HG03469 (cell line): ENCODE measurements around the gene SKIC8.

ENCODE experiments used
- ATAC-seq: cut with Tn5 transposase; IDR thresholded peaks from one replicate; pipeline ENCODE4 v1.9.1; 2021; ENCODE audit warnings: mild to moderate bottlenecking, moderate library complexity, moderate number of reproducible peaks; ENCODE audit not compliant: unreplicated experiment

The SKIC8 gene

DNA sequence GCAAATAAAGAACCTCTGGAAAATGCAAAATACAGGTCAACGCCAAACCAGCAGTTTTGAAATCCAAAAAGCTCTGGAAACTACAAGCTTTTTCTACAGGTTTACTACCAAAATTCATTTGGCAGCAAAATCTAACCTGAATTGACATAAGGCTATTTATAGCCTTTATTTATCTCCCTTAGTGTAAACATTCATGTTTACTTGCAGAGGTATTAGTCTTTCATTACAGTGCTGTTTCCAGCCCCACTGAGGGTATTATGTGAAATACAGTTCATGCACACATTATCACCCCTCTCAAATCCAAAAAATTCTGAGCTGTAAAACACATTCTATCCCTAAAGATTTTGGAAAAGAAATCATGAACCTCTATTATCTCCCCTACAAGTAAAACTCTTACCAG lies 7.2 kb downstream of the SKIC8 start:
- no peak for ATAC-seq

DNA sequence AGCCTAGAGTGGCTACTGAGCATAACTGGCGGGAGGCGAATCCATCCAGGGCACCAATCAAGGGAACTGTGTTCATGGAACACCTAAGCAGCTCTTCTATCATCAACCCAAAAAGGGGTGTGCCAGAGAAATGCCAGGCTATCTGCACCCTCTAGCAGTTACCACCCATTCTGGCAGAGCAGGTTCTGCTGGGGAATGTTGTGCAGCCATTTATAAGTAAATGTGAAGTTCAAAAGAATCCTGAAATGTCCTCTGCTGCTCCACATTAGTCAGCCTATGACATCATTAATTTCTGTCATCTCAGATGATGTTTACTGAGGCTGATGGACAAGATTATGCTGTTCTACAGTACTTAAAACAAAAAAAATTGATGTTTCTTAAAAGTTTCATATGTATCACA lies 7.7 kb downstream of the SKIC8 start:
- ATAC-seq, result no peak

GRCh38 chr15:78291052-78291451 lies 8.4 kb downstream of the SKIC8 start:
- no peak for ATAC-seq

GRCh38 chr15:78290222-78290621 lies 9.2 kb downstream of the SKIC8 start:
- ATAC-seq, result no peak

DNA sequence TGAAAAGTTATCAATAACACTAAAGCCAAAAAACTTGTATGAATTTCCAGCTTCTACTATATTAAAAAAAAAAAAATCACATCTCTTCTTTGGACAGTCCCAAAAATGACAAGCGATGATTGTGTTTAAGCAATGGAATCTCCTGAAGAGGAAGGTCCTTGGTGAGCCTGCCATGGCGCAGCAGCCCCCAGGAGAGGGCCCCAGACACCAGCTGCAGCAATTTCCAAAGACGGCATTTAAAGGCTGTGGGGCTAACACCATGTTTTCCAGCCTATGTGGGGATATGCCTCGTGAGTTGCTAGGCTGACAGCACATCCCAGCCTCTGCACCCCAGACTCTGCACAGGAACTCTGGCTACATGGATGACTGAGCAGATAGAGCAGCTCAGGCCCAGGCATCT lies 14.7 kb downstream of the SKIC8 start:
- ATAC-seq, result no peak

DNA sequence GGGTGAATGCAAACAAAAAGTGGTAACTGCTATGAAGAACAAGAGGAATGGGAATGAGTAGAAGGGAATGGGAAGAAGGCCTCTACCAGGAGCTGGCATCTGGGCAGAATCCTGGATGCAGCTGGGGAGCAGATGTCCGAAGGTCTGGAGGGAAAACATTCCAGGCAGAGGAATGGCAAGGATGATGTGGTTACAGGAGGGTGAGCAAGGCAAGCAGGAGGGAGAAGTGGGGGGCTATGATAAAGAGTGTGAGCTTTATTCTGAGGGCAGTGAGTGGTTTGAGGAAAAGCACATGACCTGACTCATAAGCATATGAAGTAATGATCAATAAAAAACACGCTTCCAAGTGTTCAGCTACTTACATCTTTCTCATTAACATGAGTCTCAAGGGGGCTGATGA lies 17.1 kb downstream of the SKIC8 start:
- no peak for ATAC-seq

- ATAC-seq, result no peak
Measured at GRCh38 chr15:78280319-78281072, 18.9 kb downstream of the SKIC8 start.

DNA sequence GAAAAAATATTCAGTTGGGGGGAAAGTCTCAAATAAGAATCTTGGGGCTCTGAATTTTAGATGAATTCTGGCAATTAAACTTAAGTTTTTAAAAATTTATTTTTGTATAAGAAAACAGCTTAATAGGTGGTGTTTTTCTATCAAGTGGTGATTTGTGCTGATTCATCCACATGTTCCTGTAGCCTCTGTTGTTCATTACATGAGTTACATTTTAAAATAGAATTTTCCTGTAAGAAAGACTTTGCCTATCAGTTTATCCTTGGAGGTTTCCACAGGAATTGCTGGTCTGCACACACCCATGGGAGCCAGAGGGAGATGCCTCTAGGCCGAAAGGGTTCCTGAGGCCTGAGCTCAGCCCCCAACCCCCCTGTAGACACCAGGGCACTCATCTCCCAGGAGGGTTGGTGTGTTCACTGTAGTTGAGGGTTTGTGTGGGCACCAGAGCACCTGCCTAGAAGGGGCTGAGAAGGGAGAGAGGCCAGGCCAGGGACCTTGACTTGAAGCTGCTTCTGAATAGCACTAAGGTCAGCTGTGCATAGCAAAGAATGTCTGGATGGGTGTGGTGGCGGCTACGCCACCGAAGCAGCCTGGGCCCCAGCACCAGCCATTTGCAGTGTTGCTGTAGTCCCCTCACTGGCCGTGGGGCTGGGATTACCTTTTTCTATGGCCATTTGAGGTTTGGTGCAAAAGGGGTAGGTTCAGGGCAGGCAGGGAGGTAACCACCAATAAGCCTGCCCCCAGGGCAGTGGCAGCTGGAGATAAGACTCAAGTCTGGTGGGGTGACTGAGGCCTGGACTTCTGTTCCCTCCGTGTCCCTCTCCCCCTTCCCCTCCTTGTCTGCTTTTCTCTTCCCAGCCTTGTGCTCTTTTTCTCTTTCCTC lies 23.1 kb downstream of the SKIC8 start:
- ATAC-seq, result no peak

DNA sequence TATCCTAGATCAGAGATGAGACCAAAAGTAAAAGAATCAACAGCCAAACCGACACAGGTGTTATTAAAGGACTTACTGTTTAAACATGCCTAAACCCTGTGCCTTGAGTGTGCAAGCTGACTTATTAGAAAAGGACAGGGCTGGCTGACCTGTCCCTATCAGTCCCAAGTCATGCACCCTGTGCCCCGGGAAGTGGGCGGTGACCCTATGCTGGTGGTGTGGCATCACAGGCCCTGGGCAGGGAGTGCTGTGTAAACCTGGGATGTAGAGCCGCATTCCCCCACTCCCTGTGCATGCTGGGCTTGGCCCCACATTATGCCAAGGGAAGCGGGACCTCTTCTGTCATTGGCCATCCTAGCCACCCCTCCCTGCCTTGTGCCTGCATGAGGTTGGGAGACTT lies 24.4 kb downstream of the SKIC8 start:
- ATAC-seq, result no peak

DNA sequence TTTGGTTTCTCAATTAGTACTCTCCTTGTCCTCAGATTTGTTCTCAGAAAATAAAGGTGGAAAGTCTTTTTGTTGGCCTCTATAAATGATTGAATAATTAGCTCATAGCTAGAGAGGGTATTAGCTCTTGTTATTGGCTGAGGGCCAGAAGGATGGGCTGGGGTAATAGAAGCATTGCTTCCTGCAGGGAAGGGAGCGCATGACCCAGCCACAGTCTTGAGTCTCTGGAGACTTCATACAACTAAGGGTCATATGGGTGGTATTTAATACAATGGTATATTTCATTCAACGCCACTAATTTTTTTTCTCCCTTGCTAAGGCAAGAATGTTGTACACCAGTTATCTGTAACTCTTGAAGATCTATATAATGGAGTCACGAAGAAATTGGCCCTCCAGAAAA lies 26.6 kb downstream of the SKIC8 start:
- ATAC-seq, result no peak

- ATAC-seq, result no peak
Measured at GRCh38 chr15:78272316-78272715, 27.1 kb downstream of the SKIC8 start.

DNA sequence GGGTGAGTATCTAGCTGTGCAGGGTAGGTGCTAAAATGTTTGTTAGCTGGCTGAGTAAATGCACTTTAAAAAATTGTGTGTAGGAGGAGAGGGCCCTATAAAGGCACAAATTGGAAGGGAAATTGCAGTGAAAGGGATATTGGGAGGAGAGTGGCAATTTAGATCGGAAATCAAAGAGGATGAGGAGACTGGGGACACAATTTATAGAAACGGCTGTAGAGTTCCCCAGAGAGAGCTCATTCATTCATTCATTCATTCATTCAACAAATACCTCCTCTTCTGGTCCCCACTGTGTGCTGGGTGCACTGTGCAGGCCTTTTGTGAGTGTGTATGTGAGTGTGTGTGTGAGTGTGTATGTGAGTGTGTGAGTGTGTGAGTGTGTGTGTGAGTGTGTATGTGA lies 32.6 kb downstream of the SKIC8 start:
- ATAC-seq, result no peak

DNA sequence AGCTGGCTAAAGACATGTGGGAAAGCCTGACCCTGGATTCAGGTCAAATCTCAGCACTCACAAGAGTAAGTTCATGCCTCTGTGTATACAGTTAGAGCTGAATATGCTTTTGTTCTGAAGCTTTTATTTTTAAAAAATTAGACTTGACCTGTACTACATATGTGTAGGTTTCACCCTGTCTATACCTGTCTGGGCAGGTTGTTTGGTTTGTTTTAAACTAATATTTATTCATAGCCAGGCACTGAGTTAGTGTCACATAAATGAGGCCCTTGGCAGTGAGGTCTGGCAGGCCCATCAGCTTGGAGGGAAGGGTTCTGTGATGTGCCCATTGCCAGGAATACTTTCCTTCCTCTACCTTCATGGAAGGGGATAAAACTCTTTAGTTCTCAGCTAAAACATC lies 33.2 kb downstream of the SKIC8 start:
- no peak for ATAC-seq

DNA sequence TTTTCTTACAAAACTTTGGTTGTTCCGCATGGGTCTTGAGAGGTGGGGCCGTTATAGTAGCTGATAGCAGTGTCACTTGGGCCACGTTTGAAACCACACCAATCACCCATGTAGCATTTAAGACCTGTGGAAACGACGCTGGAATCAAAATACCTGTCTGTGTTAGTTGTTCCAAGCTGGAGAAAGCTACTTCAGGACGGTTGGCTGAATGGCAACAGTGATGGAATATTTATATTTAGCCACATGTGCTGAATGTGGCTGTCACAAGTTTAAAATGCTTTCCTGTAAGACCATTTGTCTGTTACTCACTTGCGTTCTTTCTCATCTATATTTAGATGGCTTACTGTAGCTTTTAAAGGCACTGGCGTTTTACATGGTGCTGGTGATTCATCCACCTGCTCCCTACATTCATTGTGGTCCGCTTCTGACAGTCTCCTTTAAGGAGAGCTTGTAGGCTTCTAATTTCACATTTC lies 33.6 kb downstream of the SKIC8 start:
- no peak for ATAC-seq

- no peak for ATAC-seq
Measured at GRCh38 chr15:78265137-78265460, 34.3 kb downstream of the SKIC8 start.

DNA sequence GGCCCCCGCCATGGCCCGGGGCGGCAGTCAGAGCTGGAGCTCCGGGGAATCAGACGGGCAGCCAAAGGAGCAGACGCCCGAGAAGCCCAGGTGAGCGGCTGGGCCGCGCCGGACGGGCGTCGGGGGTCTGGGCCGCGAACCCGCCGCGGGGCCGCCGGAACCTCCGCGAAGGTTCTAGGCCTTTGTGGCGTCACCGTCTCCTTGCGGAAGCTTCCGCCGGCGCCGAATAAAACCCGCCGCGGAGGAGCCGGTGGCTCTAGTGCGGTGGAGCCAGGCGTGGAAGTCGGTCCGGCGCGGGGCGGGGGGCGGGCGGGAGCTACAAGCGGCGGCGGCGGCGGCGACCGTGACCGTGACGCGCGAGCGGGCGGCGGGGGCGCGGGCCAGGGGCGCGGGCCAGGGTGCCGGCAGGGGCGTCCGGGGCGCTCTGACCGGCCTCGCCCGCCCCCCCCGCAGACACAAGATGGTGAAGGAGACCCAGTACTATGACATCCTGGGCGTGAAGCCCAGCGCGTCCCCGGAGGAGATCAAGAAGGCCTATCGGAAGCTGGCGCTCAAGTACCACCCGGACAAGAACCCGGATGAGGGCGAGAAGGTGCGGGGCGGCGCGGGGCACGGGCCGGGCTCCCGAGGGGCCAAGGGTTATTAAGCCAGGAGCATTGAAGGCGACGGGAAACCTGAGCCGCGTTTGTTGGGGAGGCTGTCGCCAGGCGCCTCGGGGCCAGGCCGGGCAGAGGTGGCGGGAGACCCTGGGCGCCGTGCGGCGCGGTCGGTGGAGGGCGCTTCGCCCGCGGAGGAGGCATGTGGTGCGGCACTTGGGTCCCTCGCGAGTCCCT lies 34.9 kb downstream of the SKIC8 start, which contains the start of gene DNAJA4:
Gene DNAJA4, plus strand, starts transcription at position 259 of the 833 bp plus-strand sequence. Its CDS starts 202 bp downstream, at position 461.
- no peak for ATAC-seq

- ATAC-seq, result no peak
Measured at GRCh38 chr15:78263907-78264303, 35.5 kb downstream of the SKIC8 start.

DNA sequence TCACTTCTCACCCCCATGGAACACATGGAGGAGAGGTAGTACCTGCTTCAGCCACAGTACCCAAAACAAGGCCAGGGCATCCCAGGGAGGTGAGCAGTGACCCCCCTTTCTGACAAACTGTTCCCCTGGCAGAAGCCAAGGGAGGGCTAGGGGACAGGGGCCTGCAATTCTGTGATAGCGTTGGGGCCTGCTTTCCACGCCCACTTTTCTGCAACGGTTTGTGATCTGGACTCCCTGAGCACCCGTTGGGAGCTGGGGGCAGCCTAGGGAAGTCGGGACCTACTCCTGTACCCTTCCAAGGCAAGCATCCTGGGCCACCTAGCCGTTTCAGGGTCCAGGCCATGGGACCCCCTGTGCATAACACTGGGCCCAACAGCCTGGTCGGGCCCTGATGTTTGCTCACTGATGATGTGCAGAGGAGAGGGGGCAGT lies 36.0 kb downstream of the SKIC8 start:
- ATAC-seq, result no peak

GRCh38 chr15:78261062-78261461 lies 38.3 kb downstream of the SKIC8 start:
- no peak for ATAC-seq

DNA sequence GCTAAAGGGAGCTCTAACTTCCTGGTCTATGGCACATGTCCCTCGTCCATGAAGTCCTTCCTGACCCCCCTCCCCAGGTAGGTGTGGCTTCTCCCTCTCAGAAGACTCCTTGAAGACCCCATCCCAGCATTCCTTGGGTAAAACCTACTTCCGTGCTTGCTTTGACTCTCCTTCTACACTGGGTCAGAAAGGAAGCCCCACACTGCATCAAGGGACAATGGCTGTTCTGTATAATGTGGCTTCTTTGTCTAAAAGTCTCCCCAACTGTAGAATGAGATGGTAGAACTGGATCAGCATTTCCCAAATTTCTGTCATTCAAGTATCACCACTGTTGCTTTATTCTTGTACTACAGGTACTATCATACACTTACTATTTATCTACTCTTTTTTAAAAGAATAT lies 38.9 kb downstream of the SKIC8 start:
- ATAC-seq, result no peak

- ATAC-seq, result no peak
Measured at GRCh38 chr15:78259232-78259631, 40.2 kb downstream of the SKIC8 start.
